NT2/D1 (cell line): ENCODE data around the gene SIK2.
"Not testable (repeated sequence)": the region's sequence is repeated elsewhere in the genome, so short reads cannot be mapped to it uniquely, and the experiment has no call there.

Experiments used
- DNase-seq: peaks from one replicate; pipeline ENCODE4 v3.0.0-alpha.2; 2011; ENCODE audit warnings: low read depth, low spot score
- H3K27me3 ChIP-seq: 2 replicates; pipeline ENCODE4 v1.6.0; 2011; ENCODE audit warnings: mild to moderate bottlenecking; ENCODE audit not compliant: insufficient read length, insufficient read depth
- H3K36me3 ChIP-seq: 2 replicates; pipeline ENCODE4 v1.6.1; 2011; ENCODE audit warnings: mild to moderate bottlenecking, low read length, mixed read lengths; ENCODE audit not compliant: insufficient read depth, insufficient read length
- H3K4me1 ChIP-seq: 2 replicates; pipeline ENCODE4 v1.5.1; 2011; ENCODE audit not compliant: insufficient read depth, insufficient read length
- H3K4me3 ChIP-seq: 2 replicates; pipeline ENCODE4 v1.5.1; 2011; ENCODE audit warnings: low read depth; ENCODE audit not compliant: insufficient read length
- H3K9ac ChIP-seq: 2 replicates; pipeline ENCODE4 v1.6.0; 2011; ENCODE audit warnings: low read depth; ENCODE audit not compliant: insufficient read length
- H3K9me3 ChIP-seq: 2 replicates; pipeline ENCODE4 v1.5.1; 2011; ENCODE audit warnings: mild to moderate bottlenecking, low read length; ENCODE audit not compliant: insufficient read depth
- SUZ12 ChIP-seq: IDR thresholded peaks from 2 replicates; pipeline ENCODE4 v1.6.1; 2011; ENCODE audit not compliant: insufficient read length, insufficient read depth; ENCODE audit errors: extremely low read depth
- YY1 ChIP-seq: IDR thresholded peaks from 2 replicates; pipeline ENCODE4 v1.6.1; 2011; ENCODE audit not compliant: insufficient read length, insufficient read depth
- ZNF274 ChIP-seq: IDR thresholded peaks from 2 replicates; pipeline ENCODE4 v1.6.1; 2011; ENCODE audit warnings: mild to moderate bottlenecking, low read depth, low read length

SIK2 gene

DNA sequence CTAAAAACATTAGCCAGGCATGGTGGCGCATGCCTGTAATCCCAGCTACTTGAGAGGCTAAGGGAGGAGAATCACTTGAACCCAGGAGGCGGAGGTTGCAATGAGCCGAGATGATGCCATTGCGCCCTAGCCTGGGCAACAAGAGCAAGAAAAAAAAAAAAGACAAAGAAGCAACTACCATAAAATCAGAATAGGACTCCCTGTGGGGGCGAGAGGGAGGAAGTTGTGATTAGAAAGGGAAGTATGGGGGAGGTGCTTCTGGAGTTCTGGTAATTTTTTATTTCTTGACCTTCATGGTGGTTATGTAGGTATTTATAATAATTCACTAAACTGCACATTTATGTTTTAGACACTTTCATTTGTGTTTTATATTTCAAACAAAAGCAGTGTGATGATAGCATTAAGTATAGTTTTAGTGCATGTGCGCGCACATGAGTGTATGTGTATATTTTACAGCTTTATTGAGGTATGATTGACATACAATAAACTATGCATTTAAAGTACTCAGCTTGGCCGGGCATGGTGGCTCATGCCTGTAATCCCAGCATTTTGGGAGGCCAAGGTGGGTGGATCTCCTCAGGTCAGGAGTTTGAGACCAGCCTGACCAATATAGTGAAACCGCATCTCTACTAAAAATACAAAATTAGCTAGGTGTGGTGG is 43.5 kb downstream of the SIK2 start:
- H3K27me3 ChIP-seq, result no peaks in the 10 kb centered on the region
- no peak for DNase-seq
- H3K9me3 ChIP-seq, result no peaks in the 10 kb centered on the region
- H3K36me3 ChIP-seq, result peaks cover 5% of the 10 kb centered on the region
- H3K4me1 ChIP-seq, result no peaks in the 10 kb centered on the region
- TF ChIP-seq YY1, result no peak
- TF ChIP-seq SUZ12, result no peak
- TF ChIP-seq ZNF274, result no peak
- H3K9ac ChIP-seq, result no peak overlapping the region
- no peak overlapping the region for H3K4me3 ChIP-seq

DNA sequence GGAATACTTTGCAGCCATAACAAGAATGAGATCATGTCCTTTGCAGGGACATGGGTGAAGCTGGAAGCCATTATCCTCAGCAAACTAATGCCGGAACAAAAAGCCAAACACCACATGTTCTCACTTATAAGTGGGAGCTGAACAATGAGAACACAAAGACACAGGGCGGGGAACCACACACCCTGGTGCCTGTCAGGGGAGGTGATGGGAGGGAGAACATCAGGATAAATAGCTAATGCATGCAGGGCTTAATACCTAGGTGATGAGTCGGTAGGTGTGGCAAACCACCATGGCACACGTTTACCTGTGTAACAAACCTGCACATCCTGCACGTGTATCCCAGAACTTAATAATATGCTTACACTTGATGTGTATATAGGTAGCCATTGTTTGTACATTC is 49.1 kb downstream of the SIK2 start:
- H3K4me1 ChIP-seq, H3K9me3 ChIP-seq, DNase-seq, H3K27me3 ChIP-seq, H3K36me3 ChIP-seq, H3K9ac ChIP-seq, H3K4me3 ChIP-seq: not testable (repeated sequence)

DNA sequence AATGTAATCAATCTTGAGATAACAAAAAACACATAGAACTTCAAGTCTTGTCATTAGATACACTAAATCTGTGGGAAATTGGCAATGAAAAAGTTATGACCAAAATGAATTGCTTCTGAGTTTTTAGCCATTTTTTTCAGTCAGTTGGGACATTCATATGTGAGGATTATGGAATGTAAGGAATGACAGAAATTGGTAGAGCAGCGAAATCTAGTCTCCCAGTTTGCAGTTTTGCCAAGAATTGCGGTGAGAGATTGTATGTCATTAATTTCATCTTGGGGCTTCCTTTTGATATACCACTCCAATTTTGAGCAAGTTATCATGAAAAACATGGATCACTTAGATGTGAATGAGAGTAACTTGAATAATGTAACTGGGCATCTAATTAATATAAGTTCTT is 49.9 kb downstream of the SIK2 start:
- Histone ChIP-seq H3K4me3 (no peak overlapping the region), H3K9me3 (no peaks in the 10 kb centered on the region), H3K27me3 (no peaks in the 10 kb centered on the region), H3K4me1 (no peaks in the 10 kb centered on the region), H3K9ac (no peak overlapping the region), H3K36me3 (no peaks in the 10 kb centered on the region)
- TF ChIP-seq ZNF274, result no peak
- no peak for TF ChIP-seq SUZ12
- no peak for TF ChIP-seq YY1
- DNase-seq, result no peak

DNA sequence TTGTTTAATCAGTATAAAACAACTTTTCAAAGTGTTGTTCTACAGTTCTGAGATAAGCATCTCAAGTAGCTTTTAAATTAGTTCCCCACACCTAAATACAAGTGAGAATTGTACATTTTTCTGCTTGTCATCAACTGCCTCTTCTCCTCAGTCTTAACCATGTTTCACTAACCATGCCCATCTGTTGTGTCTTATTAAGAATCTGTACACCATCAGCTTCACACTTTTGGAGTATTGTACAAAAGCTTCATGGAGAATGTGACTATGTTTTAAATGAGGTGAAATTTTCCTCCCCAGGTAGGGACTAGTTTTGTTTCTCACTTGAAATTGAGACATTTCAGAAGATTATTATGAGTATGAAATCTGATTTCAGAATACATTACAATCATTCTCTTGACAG is 52.4 kb downstream of the SIK2 start:
- H3K4me3 ChIP-seq, result no peak overlapping the region
- no peaks in the 10 kb centered on the region for H3K27me3 ChIP-seq
- no peaks in the 10 kb centered on the region for H3K36me3 ChIP-seq
- no peaks in the 10 kb centered on the region for H3K9me3 ChIP-seq
- DNase-seq, result no peak
- no peak overlapping the region for H3K9ac ChIP-seq
- TF ChIP-seq ZNF274 (no peak), SUZ12 (no peak), YY1 (no peak)
- no peaks in the 10 kb centered on the region for H3K4me1 ChIP-seq

DNA sequence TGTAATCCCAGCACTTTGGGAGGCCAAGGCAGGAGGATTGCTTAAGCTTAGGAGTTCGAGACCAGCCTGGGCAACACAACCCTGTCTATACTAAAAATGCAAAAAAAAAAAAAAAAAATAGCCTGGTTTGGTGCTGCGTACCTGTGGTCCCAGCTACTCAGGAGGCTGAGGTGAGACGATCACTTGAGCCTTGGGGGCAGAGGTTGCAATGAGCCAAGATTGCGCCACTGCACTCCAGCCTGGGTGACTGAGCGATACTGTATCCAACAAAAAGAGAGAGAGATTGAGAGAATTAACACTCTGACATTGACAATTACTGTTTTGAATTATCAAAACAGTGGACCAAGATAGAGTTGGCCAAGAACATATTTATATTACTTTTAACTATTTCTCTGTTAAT is 53.7 kb downstream of the SIK2 start:
- Histone ChIP-seq H3K9ac (no peak overlapping the region), H3K4me1 (no peaks in the 10 kb centered on the region), H3K9me3 (no peaks in the 10 kb centered on the region), H3K27me3 (no peaks in the 10 kb centered on the region), H3K4me3 (no peak overlapping the region), H3K36me3 (no peaks in the 10 kb centered on the region)
- TF ChIP-seq SUZ12 (no peak), YY1 (no peak), ZNF274 (no peak)
- DNase-seq, result no peak

DNA sequence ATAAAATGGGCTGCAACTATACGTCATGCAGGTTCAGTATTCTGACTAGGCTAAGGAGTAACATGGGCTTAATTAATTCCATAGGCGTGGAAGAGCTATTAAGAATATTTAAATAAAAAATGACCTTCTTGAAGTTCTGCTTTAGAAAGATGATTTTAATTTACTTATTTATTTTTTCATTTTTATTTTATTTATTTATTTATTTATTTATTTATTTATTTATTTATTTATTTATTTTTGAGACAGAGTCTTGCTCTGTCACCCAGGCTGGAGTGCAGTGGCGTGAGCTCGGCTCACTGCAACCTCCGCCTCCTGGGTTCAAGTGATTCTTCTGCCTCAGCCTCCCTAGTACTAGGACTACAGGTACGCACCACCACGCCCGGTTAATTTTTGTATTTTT is 55.7 kb downstream of the SIK2 start:
- not testable (repeated sequence) for H3K4me1 ChIP-seq, H3K9ac ChIP-seq, H3K9me3 ChIP-seq, DNase-seq, H3K4me3 ChIP-seq, H3K36me3 ChIP-seq, H3K27me3 ChIP-seq

DNA sequence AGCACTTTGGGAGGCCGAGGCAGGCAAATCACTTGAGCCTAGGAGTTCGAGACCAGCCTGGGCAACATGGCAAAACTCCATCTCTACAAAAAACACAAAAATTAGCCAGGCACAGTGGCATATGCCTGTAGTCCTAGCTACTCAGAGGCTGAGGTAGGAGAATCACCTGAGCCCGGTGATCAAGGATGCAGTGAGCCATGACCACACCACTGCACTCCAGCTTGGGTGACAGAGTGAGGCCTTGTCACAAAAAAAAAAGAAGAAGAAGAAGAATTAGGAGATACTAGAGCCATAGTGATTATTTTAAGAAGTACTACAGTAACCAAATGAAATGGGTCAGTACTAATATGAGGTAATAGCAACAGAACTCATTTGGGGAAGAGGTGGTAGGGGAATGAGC is 56.2 kb downstream of the SIK2 start:
- DNase-seq, H3K4me1 ChIP-seq, H3K36me3 ChIP-seq, H3K9me3 ChIP-seq, H3K4me3 ChIP-seq, H3K27me3 ChIP-seq, H3K9ac ChIP-seq: not testable (repeated sequence)

DNA sequence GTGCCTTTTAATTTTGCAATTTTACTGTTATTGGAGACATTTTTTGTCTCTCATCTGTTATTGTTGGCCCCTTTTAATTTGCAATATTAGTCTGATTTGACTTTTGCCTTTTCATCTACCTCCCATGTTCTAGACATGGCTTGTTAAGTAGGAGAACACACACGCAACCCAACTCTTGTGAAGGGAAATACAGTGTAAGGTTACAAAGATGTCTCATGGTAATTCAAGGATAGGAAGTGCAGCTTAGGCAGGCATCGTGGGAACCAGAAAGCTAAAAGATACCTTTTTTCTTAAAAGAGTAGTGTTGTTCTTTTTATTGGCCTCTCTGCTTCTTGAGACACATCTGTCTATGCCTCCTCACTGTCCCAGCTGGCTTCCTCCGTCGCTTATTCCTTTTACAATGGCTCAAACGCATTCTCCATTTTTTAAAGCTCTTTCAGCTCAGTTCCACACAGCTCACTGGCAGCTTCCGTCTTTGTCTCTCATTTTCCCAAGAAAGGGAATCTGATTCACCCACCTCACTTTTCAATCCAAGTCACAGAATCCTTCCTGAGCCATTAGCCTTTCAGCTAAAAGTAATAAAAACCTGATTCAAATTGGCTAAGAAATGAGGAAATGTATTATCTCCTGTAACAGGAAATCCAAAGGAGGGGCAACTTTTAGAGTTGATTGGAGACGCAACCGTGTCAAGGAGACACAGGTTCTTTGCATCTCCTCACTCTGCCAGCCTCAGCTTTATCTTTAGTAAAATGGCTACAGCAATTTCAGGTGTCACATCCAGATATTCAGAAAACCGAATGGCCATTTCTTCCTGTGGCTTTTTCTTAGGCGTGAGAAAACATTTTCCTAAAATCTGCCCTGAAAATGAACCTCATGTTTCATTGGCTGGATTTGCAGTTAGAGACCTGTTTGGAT is 57.2 kb downstream of the SIK2 start:
- no peaks in the 10 kb centered on the region for H3K27me3 ChIP-seq
- H3K4me1 ChIP-seq, result no peaks in the 10 kb centered on the region
- no peaks in the 10 kb centered on the region for H3K36me3 ChIP-seq
- no peak overlapping the region for H3K4me3 ChIP-seq
- H3K9ac ChIP-seq, result no peak overlapping the region
- H3K9me3 ChIP-seq, result no peaks in the 10 kb centered on the region
- no peak for DNase-seq
- TF ChIP-seq SUZ12, result no peak
- no peak for TF ChIP-seq YY1
- TF ChIP-seq ZNF274, result no peak
